ENCODE measurements around the gene LRP1.

LRP1 gene

GRCh38 chr12:57094208-57095160, 33.8 kb upstream of the LRP1 start:
- no peak for DNase-seq (ENCODE audit: low read depth in 3 of 3)

GRCh38 chr12:57095440-57095839, 32.8 kb upstream of the LRP1 start:
- no peak for DNase-seq (ENCODE audit: low read depth in 3 of 3)

- DNase-seq (ENCODE audit: low read depth in 3 of 3), result no peak
These were observed 32.1 kb upstream of the LRP1 start for GRCh38 chr12:57096099-57096572.

- no peak for DNase-seq (ENCODE audit: low read depth in 3 of 3)
These were observed 31.3 kb upstream of the LRP1 start for GRCh38 chr12:57096748-57097553.

GRCh38 chr12:57097554-57097835, 30.8 kb upstream of the LRP1 start:
- DNase-seq (ENCODE audit: low read depth in 3 of 3), result no peak

- no peak for DNase-seq (ENCODE audit: low read depth in 3 of 3)
These were observed 29.7 kb upstream of the LRP1 start for GRCh38 chr12:57098546-57098945.

- no peak for DNase-seq (ENCODE audit: low read depth in 3 of 3)
These were observed 29.1 kb upstream of the LRP1 start for GRCh38 chr12:57099047-57099714.

GRCh38 chr12:57099766-57100165, 28.5 kb upstream of the LRP1 start:
- DNase-seq (ENCODE audit: low read depth in 3 of 3), result no peak

- DNase-seq (ENCODE audit: low read depth in 3 of 3), result no peak
These were observed 26.2 kb upstream of the LRP1 start for GRCh38 chr12:57101892-57102695.

GRCh38 chr12:57103856-57104255, 24.4 kb upstream of the LRP1 start:
- no peak for DNase-seq (ENCODE audit: low read depth in 3 of 3)

GRCh38 chr12:57104292-57104910, 23.9 kb upstream of the LRP1 start:
- no peak for DNase-seq (ENCODE audit: low read depth in 3 of 3)

GRCh38 chr12:57105011-57105753, 23.1 kb upstream of the LRP1 start:
- no peak for DNase-seq (ENCODE audit: low read depth in 3 of 3)

GRCh38 chr12:57106021-57106708, 22.1 kb upstream of the LRP1 start:
- DNase-seq (ENCODE audit: low read depth in 3 of 3), result no peak

GRCh38 chr12:57107456-57108155, 20.7 kb upstream of the LRP1 start:
- no peak for DNase-seq (ENCODE audit: low read depth in 3 of 3)

GRCh38 chr12:57109207-57110103, 18.8 kb upstream of the LRP1 start:
- DNase-seq (ENCODE audit: low read depth in 3 of 3), result no peak

- peak in 2 of 3 experiments; percentile 40 to 81 for DNase-seq (ENCODE audit: low read depth in 3 of 3)
These were observed 17.9 kb upstream of the LRP1 start for GRCh38 chr12:57110104-57111030.
